GM12878 (cell line): ENCODE data around the gene GCC1. TPM values are rescaled to one million over a fixed set of nuclear protein-coding genes. Genes with fewer than 3 reads are reported as not detected.

Experiments
- ATAC-seq: fragments of 200-7000 bp; cut with Tn5 transposase; 3 replicates; pipeline ENCODE4 v1.9.1; 2020; ENCODE audit warnings: mild to moderate bottlenecking, moderate library complexity
- BruUV-seq: library from RNA; stranded (reverse); fragments of 400-500 nt; replicated peaks from 2 replicates; lab custom pipeline; 2021; lab: Mats Ljungman, UMichigan
- CTCF ChIA-PET: fragments of 300-600 bp; sonication (Branson Sonifier 250); formaldehyde crosslinking; extraction: SDS; loops from one replicate; lab custom pipeline; 2021; ENCODE audit warnings: inconsistent platforms; lab: Yijun Ruan, JAX
- POLR2A ChIA-PET: fragments of 350-600 bp; formaldehyde crosslinking; extraction: SDS; loops from one replicate; lab custom pipeline; 2021; ENCODE audit warnings: inconsistent platforms; lab: Charles Lee
- RAD21 ChIA-PET: fragments of 300-600 bp; sonication (Branson Sonifier 250); formaldehyde crosslinking; loops from one replicate; lab custom pipeline; 2023; ENCODE audit warnings: antibody characterized with exemption; ENCODE audit not compliant: unreplicated experiment; lab: Charles Lee
- SMC1A ChIA-PET: fragments of 300-600 bp; sonication (Branson Sonifier 250); formaldehyde crosslinking; loops from one replicate; lab custom pipeline; 2023; ENCODE audit not compliant: unreplicated experiment, uncharacterized antibody; lab: Charles Lee
- DNase-seq: peaks from one replicate; pipeline ENCODE4 v3.0.0-alpha.2; 2011; ENCODE audit warnings: low read depth, low spot score
- FAIRE-seq: peaks from 3 replicates; lab custom pipeline; 2011; peaks lifted over from hg19 to GRCh38; lab: Jason Lieb, UNC
- H2AFZ ChIP-seq: 2 replicates; pipeline ENCODE4 v1.6.0; 2011; ENCODE audit warnings: low read depth, low read length, control low read depth; ENCODE audit not compliant: control insufficient read depth
- H3K27ac ChIP-seq: 2 replicates; pipeline ENCODE4 v1.5.1; 2011; ENCODE audit warnings: control low read depth; ENCODE audit not compliant: control insufficient read depth, insufficient read depth
- H3K27me3 ChIP-seq, 2 experiments: replicated peaks in 1 of 2; 2 replicates each; pipeline versions ENCODE4 v1.6.0 to v1.6.1; 2011; ENCODE audit warnings: low read length in 1 of 2; ENCODE audit not compliant: control insufficient read depth in 2 of 2, insufficient read depth in 2 of 2
- H3K36me3 ChIP-seq, 2 experiments: 2 replicates each; pipeline ENCODE4 v1.5.1; 2011; ENCODE audit warnings: low read length in 1 of 2; ENCODE audit not compliant: control insufficient read depth in 2 of 2, insufficient read depth in 2 of 2
- H3K4me1 ChIP-seq: 2 replicates; pipeline ENCODE4 v1.6.1; 2011; ENCODE audit warnings: mild to moderate bottlenecking, low read length, moderate library complexity, mixed read lengths; ENCODE audit not compliant: control insufficient read depth, insufficient read depth
- H3K4me2 ChIP-seq: 2 replicates; pipeline ENCODE4 v1.6.0; 2011; ENCODE audit warnings: control low read depth; ENCODE audit not compliant: control insufficient read depth, insufficient read depth
- H3K4me3 ChIP-seq: fragments of 200-600 bp; sonication (generic); 2 replicates; pipeline ENCODE4 v1.5.1; 2016
- H3K79me2 ChIP-seq: 2 replicates; pipeline ENCODE4 v1.6.0; 2011; ENCODE audit warnings: low read length; ENCODE audit not compliant: control insufficient read depth, insufficient read depth
- H3K9ac ChIP-seq: 2 replicates; pipeline ENCODE4 v1.8.0; 2011; ENCODE audit warnings: low read length, control low read depth, mixed read lengths; ENCODE audit not compliant: control insufficient read depth, insufficient read depth
- H3K9me3 ChIP-seq: replicated peaks from 3 replicates; pipeline ENCODE4 v1.5.1; 2011; ENCODE audit warnings: mild to moderate bottlenecking, low read length; ENCODE audit not compliant: control insufficient read depth, insufficient read depth
- H4K20me1 ChIP-seq: 2 replicates; pipeline ENCODE4 v1.6.0; 2011; ENCODE audit not compliant: control insufficient read depth, insufficient read depth
- BCL11A ChIP-seq: IDR thresholded peaks from 2 replicates; pipeline ENCODE4 v1.6.1; 2011; ENCODE audit warnings: low read depth, low read length
- DPF2 ChIP-seq: fragments of 450-650 bp; IDR thresholded peaks from 2 replicates; pipeline ENCODE4 v1.6.1; 2017; ENCODE audit warnings: mild to moderate bottlenecking
- KAT2A ChIP-seq: conservative IDR thresholded peaks from 2 replicates; pipeline ENCODE4 v1.6.1; 2011; ENCODE audit warnings: low read depth, low read length; ENCODE audit not compliant: control insufficient read depth
- LARP7 ChIP-seq: fragments of 450-650 bp; IDR thresholded peaks from 2 replicates; pipeline ENCODE4 v1.6.1; 2017; ENCODE audit warnings: mild to moderate bottlenecking
- MLLT1 ChIP-seq: fragments of 450-650 bp; IDR thresholded peaks from 2 replicates; pipeline ENCODE4 v1.6.1; 2016; ENCODE audit warnings: mild to moderate bottlenecking
- MTA3 ChIP-seq: IDR thresholded peaks from 2 replicates; pipeline ENCODE4 v1.6.1; 2012; ENCODE audit warnings: low read length, inconsistent platforms, borderline replicate concordance
- MYC ChIP-seq: IDR thresholded peaks from 2 replicates; pipeline ENCODE4 v1.6.1; 2011; ENCODE audit warnings: mild to moderate bottlenecking, low read length, moderate library complexity, inconsistent platforms; ENCODE audit not compliant: insufficient read depth, insufficient replicate concordance, insufficient read length, severe bottlenecking
- NR2C1 ChIP-seq: fragments of 450-650 bp; IDR thresholded peaks from 2 replicates; pipeline ENCODE4 v1.6.1; 2017; ENCODE audit warnings: antibody characterized with exemption, mild to moderate bottlenecking, moderate library complexity
- PML ChIP-seq: IDR thresholded peaks from 2 replicates; pipeline ENCODE4 v1.6.1; 2012; ENCODE audit warnings: low read length, inconsistent platforms
- SUPT20H ChIP-seq: IDR thresholded peaks from 2 replicates; pipeline ENCODE4 v1.6.1; 2011; ENCODE audit warnings: low read depth, mild to moderate bottlenecking, low read length, moderate library complexity, borderline replicate concordance; ENCODE audit not compliant: control insufficient read depth
- ZBED1 ChIP-seq: IDR thresholded peaks from 2 replicates; pipeline ENCODE4 v1.6.1; 2016; ENCODE audit warnings: borderline replicate concordance
- WGBS: methylation state at CpG from one replicate; pipeline ENCODE4 v1.1.6; 2016; ENCODE audit warnings: low lambda C conversion rate; ENCODE audit not compliant: insufficient replicate concordance, insufficient coverage; ENCODE audit errors: missing lambda C conversion rate; 5-methylcytosine and 5-hydroxymethylcytosine counted together
- in situ Hi-C: fragments of 300-500 bp; cut with MboI; formaldehyde crosslinking; loops from 9 replicates; pipeline ENCODE4 v1.14.3; 2018; ENCODE audit warnings: mixed read lengths
- intact Hi-C: fragments of 100-400 bp; cut with micrococcal nuclease; formaldehyde crosslinking; loops from one replicate; pipeline ENCODE4 v1.14.2; 2022; ENCODE audit not compliant: unreplicated experiment
- polyA plus RNA-seq, 11 experiments: library from polyadenylated mRNA; depleted of rRNA in 4 of 11; unstranded in 6 of 11; stranded (reverse) in 5 of 11; fragments of >200 nt; fragmentation: Nextera tagmentation in 4 of 11; fragmentation: Illumina TruSeq in 1 of 11; extraction: Ambion mirVana in 4 of 11; extraction: Trizol in 1 of 11; gene quantifications; 1 replicate in 1 of 11; 2 replicates in 10 of 11; pipeline versions ENCODE4 v1.2.1 to v1.2.3, GENCODE V29; 2011 to 2016; ENCODE audit warnings: inconsistent platforms in 2 of 11, missing spikeins in 2 of 11, low read depth in 1 of 11
- total RNA-seq, 4 experiments: library from RNA; depleted of rRNA in 3 of 4; stranded (reverse); fragments of >200 nt in 3 of 4; fragmentation: Illumina TruSeq in 1 of 4; extraction: Trizol in 1 of 4; gene quantifications; 2 replicates each; pipeline versions ENCODE4 v1.2.1 to v1.2.3, GENCODE V29; 2013 to 2021
- TF ChIP-seq, protein P1 (sequence below): fragments of 450-650 bp; IDR thresholded peaks from 2 replicates; pipeline ENCODE4 v1.6.1; 2014; ENCODE audit warnings: mild to moderate bottlenecking
- TF ChIP-seq, protein P2 (sequence below): fragments of 450-650 bp; IDR thresholded peaks from 2 replicates; pipeline ENCODE4 v1.6.1; 2017; ENCODE audit warnings: mild to moderate bottlenecking, moderate library complexity

GCC1 gene
- total and polyA plus RNA-seq, 10 of the 15 experiments (the other 5 are each of a cell fraction or from before 2014, with no cell fraction given) = 1.8 to 17.2 (median 9.0) TPM

GRCh38 chr7:127556404-127556803 lies 29.0 kb downstream of the GCC1 start:
- no peak overlapping the region for H3K9ac ChIP-seq
- TF ChIP-seq, protein P1, sequence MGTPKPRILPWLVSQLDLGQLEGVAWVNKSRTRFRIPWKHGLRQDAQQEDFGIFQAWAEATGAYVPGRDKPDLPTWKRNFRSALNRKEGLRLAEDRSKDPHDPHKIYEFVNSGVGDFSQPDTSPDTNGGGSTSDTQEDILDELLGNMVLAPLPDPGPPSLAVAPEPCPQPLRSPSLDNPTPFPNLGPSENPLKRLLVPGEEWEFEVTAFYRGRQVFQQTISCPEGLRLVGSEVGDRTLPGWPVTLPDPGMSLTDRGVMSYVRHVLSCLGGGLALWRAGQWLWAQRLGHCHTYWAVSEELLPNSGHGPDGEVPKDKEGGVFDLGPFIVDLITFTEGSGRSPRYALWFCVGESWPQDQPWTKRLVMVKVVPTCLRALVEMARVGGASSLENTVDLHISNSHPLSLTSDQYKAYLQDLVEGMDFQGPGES = no peak
- TF ChIP-seq KAT2A (no peak), ZBED1 (no peak), BCL11A (no peak), NR2C1 (no peak), DPF2 (no peak)
- H2AFZ ChIP-seq = no peak overlapping the region
- H3K9me3 ChIP-seq = no peaks in the 10 kb centered on the region
- no peak for FAIRE-seq
- H3K36me3 ChIP-seq = no peaks in the 10 kb centered on the region
- no peak for ATAC-seq
- in situ Hi-C loops = no loop called here
- POLR2A ChIA-PET = no interaction called here
- SMC1A ChIA-PET = no interaction called here
- no peaks in the 10 kb centered on the region for H3K79me2 ChIP-seq
- no peak for DNase-seq
- RAD21 ChIA-PET = interaction anchor here (0.6 kb wide), 1 partner anchor 73 kb away, joined by 3 read pairs; no protein-coding TSS in a partner anchor
- no peaks in the 10 kb centered on the region for H3K4me1 ChIP-seq
- no peak overlapping the region for H3K27ac ChIP-seq
- H4K20me1 ChIP-seq = no peaks in the 10 kb centered on the region
- intact Hi-C loops = no loop called here
- H3K27me3 ChIP-seq = no peaks in the 10 kb centered on the region
- no peak overlapping the region for H3K4me3 ChIP-seq
- 58% methylated on average over 2 of the region's 2 CpGs for WGBS
- H3K4me2 ChIP-seq = no peak overlapping the region
- CTCF ChIA-PET = no interaction called here
- BruUV-seq = no TSS peak

- Histone ChIP-seq H3K4me1 (no peaks in the 10 kb centered on the region), H3K9me3 (no peaks in the 10 kb centered on the region), H3K9ac (no peak overlapping the region), H3K4me2 (no peak overlapping the region), H2AFZ (no peak overlapping the region), H3K27ac (no peak overlapping the region), H3K4me3 (no peak overlapping the region), H3K27me3 (no peaks in the 10 kb centered on the region), H4K20me1 (no peaks in the 10 kb centered on the region), H3K79me2 (no peaks in the 10 kb centered on the region), H3K36me3 (no peaks in the 10 kb centered on the region)
- intact Hi-C loops (no loop called here), in situ Hi-C loops (no loop called here)
- no TSS peak for BruUV-seq
- CTCF ChIA-PET = no interaction called here
- no peak for FAIRE-seq
- SMC1A ChIA-PET = interaction anchor here (0.6 kb wide), 1 partner anchor 572 kb away, joined by 3 read pairs; no protein-coding TSS in a partner anchor
- WGBS = 42% methylated on average over 4 of the region's 4 CpGs
- POLR2A ChIA-PET = no interaction called here
- RAD21 ChIA-PET = no interaction called here
- DNase-seq = no peak
- no peak for ATAC-seq
- TF ChIP-seq LARP7 (no peak), MYC (no peak), SUPT20H (no peak), PML (no peak), MTA3 (no peak), MLLT1 (no peak)
- TF ChIP-seq, protein P2, sequence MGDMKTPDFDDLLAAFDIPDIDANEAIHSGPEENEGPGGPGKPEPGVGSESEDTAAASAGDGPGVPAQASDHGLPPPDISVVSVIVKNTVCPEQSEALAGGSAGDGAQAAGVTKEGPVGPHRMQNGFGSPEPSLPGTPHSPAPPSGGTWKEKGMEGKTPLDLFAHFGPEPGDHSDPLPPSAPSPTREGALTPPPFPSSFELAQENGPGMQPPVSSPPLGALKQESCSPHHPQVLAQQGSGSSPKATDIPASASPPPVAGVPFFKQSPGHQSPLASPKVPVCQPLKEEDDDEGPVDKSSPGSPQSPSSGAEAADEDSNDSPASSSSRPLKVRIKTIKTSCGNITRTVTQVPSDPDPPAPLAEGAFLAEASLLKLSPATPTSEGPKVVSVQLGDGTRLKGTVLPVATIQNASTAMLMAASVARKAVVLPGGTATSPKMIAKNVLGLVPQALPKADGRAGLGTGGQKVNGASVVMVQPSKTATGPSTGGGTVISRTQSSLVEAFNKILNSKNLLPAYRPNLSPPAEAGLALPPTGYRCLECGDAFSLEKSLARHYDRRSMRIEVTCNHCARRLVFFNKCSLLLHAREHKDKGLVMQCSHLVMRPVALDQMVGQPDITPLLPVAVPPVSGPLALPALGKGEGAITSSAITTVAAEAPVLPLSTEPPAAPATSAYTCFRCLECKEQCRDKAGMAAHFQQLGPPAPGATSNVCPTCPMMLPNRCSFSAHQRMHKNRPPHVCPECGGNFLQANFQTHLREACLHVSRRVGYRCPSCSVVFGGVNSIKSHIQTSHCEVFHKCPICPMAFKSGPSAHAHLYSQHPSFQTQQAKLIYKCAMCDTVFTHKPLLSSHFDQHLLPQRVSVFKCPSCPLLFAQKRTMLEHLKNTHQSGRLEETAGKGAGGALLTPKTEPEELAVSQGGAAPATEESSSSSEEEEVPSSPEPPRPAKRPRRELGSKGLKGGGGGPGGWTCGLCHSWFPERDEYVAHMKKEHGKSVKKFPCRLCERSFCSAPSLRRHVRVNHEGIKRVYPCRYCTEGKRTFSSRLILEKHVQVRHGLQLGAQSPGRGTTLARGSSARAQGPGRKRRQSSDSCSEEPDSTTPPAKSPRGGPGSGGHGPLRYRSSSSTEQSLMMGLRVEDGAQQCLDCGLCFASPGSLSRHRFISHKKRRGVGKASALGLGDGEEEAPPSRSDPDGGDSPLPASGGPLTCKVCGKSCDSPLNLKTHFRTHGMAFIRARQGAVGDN = no peak
These were observed 33.5 kb downstream of the GCC1 start for GRCh38 chr7:127551941-127552340.
